ENCODE data around the gene HSPB9. TPM values are rescaled to one million over a fixed set of nuclear protein-coding genes. Genes with fewer than 3 reads are reported as not detected.

Gene HSPB9
- total RNA-seq, 4 donors from 2014 or later: not detected

DNA sequence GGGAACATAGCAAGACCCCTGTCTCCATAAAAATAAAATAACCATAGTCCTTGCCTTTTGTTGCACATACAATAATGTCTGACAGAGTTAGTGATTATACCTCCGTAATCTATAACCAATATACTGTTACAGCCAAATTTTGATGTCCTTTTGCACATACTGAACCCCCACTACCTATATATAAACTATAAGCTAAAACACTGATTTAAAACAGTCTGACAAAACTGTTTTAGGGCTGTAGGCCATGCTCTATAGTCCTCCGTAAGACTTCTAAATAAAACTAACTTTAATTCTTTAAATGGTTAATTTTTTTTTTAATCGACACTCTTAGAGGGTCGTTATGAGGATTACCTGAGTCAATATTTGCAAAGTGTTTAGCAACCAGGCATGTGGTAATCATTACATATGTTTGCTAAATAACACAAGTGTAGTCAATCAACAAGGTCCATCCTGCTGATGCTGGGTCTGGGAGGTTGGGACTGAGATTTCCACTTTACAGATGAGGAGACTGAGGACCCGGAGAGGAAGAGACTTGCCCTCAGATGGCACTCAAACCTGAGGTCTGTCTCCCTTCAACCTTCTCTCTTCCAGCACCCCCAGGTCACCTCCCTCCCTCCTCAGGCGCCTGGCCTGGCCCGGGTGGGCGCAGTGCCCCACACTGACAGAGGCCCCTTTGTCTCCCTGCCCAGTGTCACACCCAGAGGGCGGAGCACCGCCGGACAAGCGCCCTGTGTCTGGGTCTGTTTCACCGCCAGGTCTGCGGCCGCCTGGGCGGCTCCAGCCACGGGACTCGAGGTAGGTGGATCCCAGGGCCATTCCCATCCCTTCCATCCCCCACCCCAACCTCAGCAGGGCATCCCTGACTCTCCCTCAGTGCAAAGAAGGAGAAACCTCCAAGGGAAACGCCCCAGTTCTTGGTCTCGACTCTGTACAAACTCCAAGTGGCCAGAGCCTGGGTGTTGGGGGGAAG is 34.6 kb upstream of the HSPB9 start:
- no peak for ATAC-seq
- H3K9me3 ChIP-seq: no peaks in the 10 kb centered on the region
- H3K36me3 ChIP-seq: no peaks in the 10 kb centered on the region
- peak overlapping the region in 1 of 2 donors; percentile 19 for H3K4me3 ChIP-seq
- H3K27me3 ChIP-seq: peaks cover 65% of the 10 kb centered on the region
- H3K27ac ChIP-seq: no peak overlapping the region
- no peaks in the 10 kb centered on the region for H3K4me1 ChIP-seq
- TF ChIP-seq EP300 (IDR thresholded peaks at IDR 0.05) (no peak), POLR2A (IDR thresholded peaks at IDR 0.05) (no peak), POLR2AphosphoS5 (IDR thresholded peaks at IDR 0.05) (no peak)
- TF ChIP-seq, protein P1, sequence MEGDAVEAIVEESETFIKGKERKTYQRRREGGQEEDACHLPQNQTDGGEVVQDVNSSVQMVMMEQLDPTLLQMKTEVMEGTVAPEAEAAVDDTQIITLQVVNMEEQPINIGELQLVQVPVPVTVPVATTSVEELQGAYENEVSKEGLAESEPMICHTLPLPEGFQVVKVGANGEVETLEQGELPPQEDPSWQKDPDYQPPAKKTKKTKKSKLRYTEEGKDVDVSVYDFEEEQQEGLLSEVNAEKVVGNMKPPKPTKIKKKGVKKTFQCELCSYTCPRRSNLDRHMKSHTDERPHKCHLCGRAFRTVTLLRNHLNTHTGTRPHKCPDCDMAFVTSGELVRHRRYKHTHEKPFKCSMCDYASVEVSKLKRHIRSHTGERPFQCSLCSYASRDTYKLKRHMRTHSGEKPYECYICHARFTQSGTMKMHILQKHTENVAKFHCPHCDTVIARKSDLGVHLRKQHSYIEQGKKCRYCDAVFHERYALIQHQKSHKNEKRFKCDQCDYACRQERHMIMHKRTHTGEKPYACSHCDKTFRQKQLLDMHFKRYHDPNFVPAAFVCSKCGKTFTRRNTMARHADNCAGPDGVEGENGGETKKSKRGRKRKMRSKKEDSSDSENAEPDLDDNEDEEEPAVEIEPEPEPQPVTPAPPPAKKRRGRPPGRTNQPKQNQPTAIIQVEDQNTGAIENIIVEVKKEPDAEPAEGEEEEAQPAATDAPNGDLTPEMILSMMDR (IDR thresholded peaks at IDR 0.05): no peak
- 65 to 78% methylated on average over 5 to 6 of the region's 20 CpGs for WGBS, 2 donors (ENCODE audit: low coverage in 1 of 2)

DNA sequence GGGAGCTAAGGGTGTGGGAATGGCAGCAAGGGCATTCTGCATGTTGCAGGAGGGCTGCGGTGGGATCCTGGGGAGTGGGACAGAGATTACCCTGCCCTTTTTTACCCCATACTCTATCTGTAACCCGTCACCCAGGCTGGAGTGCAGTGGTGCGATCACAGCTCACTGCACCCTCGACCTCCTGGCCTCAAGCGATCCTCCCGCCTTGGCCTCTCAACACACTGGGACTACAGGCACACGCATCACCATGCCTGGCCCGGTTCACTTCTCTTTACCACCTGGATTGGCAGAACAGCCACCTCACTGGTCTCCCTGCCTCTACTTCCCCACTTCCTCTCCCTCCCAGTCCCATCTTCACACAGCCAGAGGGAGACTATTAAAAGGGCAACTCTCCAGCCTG is 33.9 kb upstream of the HSPB9 start:
- ATAC-seq: no peak
- H3K4me1 ChIP-seq: no peaks in the 10 kb centered on the region
- no peak overlapping the region for H3K27ac ChIP-seq
- no peaks in the 10 kb centered on the region for H3K9me3 ChIP-seq
- TF ChIP-seq POLR2AphosphoS5 (IDR thresholded peaks at IDR 0.05) (no peak), EP300 (IDR thresholded peaks at IDR 0.05) (no peak), POLR2A (IDR thresholded peaks at IDR 0.05) (no peak)
- TF ChIP-seq, protein P1 (IDR thresholded peaks at IDR 0.05): no peak
- WGBS, 2 donors (ENCODE audit: low coverage in 1 of 2): 60 to 88% methylated on average over 1 to 3 of the region's 8 CpGs
- H3K36me3 ChIP-seq: no peaks in the 10 kb centered on the region
- H3K4me3 ChIP-seq: peak overlapping the region in 1 of 2 donors; percentile 19
- peaks cover 70% of the 10 kb centered on the region for H3K27me3 ChIP-seq

DNA sequence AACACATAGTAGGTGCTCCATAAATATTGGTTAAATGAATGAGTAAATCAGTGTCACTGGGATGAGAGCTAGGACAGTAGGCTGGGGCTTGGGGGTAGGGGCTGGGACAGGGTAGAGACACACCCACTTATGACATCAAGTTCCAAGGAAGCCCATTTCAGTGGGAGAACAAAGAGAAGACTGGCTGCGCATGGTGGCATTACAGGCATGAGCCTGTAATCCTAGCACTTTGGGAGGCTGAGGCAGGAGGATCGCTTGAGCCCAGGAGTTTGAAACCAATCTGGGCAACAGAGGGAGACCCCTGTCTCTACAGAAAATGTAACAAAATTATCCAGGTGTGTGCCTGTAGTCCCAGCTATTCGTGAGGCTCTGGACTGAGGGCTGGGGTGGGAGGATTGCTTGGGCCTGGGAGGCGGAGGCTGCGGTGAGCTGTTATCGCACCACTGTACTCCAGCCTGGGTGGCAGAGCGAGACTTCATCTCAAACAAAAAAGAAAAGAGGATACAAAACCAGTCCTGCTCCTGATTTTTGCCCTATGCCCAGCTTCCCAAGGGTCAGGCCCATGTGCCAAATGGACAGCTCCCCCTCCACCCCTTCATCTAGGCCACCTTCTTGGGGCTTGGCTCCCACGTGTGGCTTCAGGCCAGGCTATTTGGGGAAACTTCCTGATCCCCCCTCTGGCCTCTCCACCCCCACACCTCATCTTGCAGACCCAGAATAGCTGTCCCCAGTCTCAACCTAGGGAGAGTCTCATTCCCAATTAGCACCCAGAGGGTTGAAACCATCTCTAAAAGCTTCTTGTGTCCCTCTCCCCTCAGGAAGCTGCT is 31.4 kb upstream of the HSPB9 start:
- Histone ChIP-seq H3K27ac (no peak overlapping the region), H3K9me3 (no peaks in the 10 kb centered on the region), H3K4me3 (no peak overlapping the region), H3K27me3 (peaks cover 75% of the 10 kb centered on the region), H3K4me1 (no peaks in the 10 kb centered on the region), H3K36me3 (no peaks in the 10 kb centered on the region)
- ATAC-seq: no peak
- 78% methylated on average over 4 of the region's 8 CpGs; no CpG with 5 or more reads in 1 of the 2 donors for WGBS, 2 donors (ENCODE audit: low coverage in 1 of 2)
- TF ChIP-seq, protein P1 (IDR thresholded peaks at IDR 0.05): no peak

DNA sequence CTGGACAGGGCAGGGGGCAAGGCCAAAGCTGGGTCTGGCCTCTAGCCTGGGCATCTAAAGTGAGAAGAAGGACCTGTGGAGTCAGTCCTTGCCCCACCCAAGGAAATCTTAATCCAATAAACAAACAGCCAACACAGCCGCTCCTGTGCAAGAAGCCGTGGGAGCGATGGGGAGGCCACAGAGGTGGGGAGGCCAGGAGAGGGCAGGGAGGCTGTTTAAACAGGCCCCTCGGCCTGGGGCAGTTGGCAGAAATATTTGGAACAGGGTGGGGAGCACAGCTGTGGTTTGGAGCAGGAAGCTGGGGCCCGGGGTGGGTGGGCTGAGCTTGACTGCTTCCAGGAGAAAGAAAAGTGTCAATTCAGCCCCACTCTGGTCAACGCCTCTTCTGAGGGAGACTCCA is 29.7 kb upstream of the HSPB9 start:
- Histone ChIP-seq H3K36me3 (no peaks in the 10 kb centered on the region), H3K27ac (no peak overlapping the region), H3K4me1 (peaks cover 0 to 6% (median 0%) of the 10 kb centered on the region in 3 donors), H3K9me3 (no peaks in the 10 kb centered on the region), H3K4me3 (no peak overlapping the region), H3K27me3 (peaks cover 83% of the 10 kb centered on the region)
- TF ChIP-seq EP300 (IDR thresholded peaks at IDR 0.05) (no peak), POLR2A (IDR thresholded peaks at IDR 0.05) (no peak), POLR2AphosphoS5 (IDR thresholded peaks at IDR 0.05) (no peak)
- TF ChIP-seq, protein P1 (IDR thresholded peaks at IDR 0.05): no peak
- WGBS, 2 donors (ENCODE audit: low coverage in 1 of 2): 60% methylated on average over 2 of the region's 6 CpGs; no CpG with 5 or more reads in 1 of the 2 donors
- ATAC-seq: no peak
